Heart left ventricle (tissue), 16 donors: ENCODE measurements around the gene PDK2. TPM values are rescaled to one million over a fixed set of nuclear protein-coding genes. Genes with fewer than 3 reads are reported as not detected.

ENCODE experiments used
- ATAC-seq, 4 donors: fragments of 200-7000 bp; cut with Tn5 transposase; one replicate each; pipeline ENCODE4 v1.9.1; 2020 to 2022; ENCODE audit warnings: moderate library complexity in 4 of 4, mild to moderate bottlenecking in 3 of 4, moderate number of reproducible peaks in 1 of 4
- DNase-seq, 5 donors: peaks; one replicate each; pipeline ENCODE4 v3.0.0-alpha.2; 2020
- H3K27ac ChIP-seq, 12 donors: fragments of 200-600 bp; sonication (generic) in 4 of 12; one replicate each; pipeline versions ENCODE4 v1.5.0 to v1.8.0; 2016 to 2022; ENCODE audit warnings: mild to moderate bottlenecking in 2 of 12
- H3K27me3 ChIP-seq, 9 donors: fragments of 200-600 bp; sonication (generic) in 2 of 9; one replicate each; pipeline versions ENCODE4 v1.5.1 to v1.8.0; 2016 to 2022; ENCODE audit warnings: mild to moderate bottlenecking in 3 of 9
- H3K36me3 ChIP-seq, 9 donors: fragments of 200-600 bp; sonication (generic) in 2 of 9; one replicate each; pipeline versions ENCODE4 v1.5.0 to v1.8.0; 2018 to 2022; ENCODE audit warnings: mild to moderate bottlenecking in 2 of 9
- H3K4me1 ChIP-seq, 12 donors: fragments of 200-600 bp; sonication (generic) in 4 of 12; one replicate each; pipeline versions ENCODE4 v1.5.0 to v1.8.0; 2016 to 2022; ENCODE audit warnings: mild to moderate bottlenecking in 3 of 12
- H3K4me3 ChIP-seq, 12 donors: fragments of 200-600 bp; sonication (generic) in 4 of 12; one replicate each; pipeline versions ENCODE4 v1.5.0 to v1.8.0; 2017 to 2022; ENCODE audit warnings: mild to moderate bottlenecking in 9 of 12, moderate library complexity in 4 of 12
- H3K9me3 ChIP-seq, 12 donors: fragments of 200-600 bp; sonication (generic) in 4 of 12; one replicate each; pipeline versions ENCODE4 v1.5.0 to v1.8.0; 2016 to 2022; ENCODE audit warnings: mild to moderate bottlenecking in 1 of 12
- POLR2A ChIP-seq, 2 donors: fragments of 450-650 bp; IDR thresholded peaks; one replicate each; pipeline ENCODE4 v1.6.1; 2017; ENCODE audit warnings: antibody characterized with exemption in 2 of 2, mild to moderate bottlenecking in 2 of 2, moderate library complexity in 2 of 2
- WGBS, 4 donors: extraction: QIAGEN DNeasy Blood & Tissue Kit in 2 of 4; methylation state at CpG; one replicate each; pipeline versions ENCODE4 v1.1.5 to v1.1.7; 2013 to 2018; 5-methylcytosine and 5-hydroxymethylcytosine counted together
- intact Hi-C, 10 donors: fragments of 100-400 bp; cut with DNase I; formaldehyde crosslinking; loops; one replicate each; pipeline versions ENCODE4 v1.11.1 to v1.14.2; 2022
- polyA plus RNA-seq, 2 donors: library from polyadenylated mRNA; stranded (reverse); fragments of 200-250 nt; gene quantifications; one replicate each; pipeline ENCODE4 v1.2.3, GENCODE V29; 2013
- total RNA-seq, 9 donors: library from RNA; depleted of rRNA in 2 of 9; stranded (reverse); fragments of >200 nt in 2 of 9; fragmentation: NEBNext Ultra II Directional in 3 of 9; extraction: Animal tissue kit (Norgen Biotek cat#: 25700) in 3 of 9; gene quantifications; one replicate each; pipeline versions ENCODE4 v1.1.0 to v1.2.4, GENCODE V29; 2016 to 2023
- TF ChIP-seq, protein P1 (sequence below), 12 donors: fragments of 200-600 bp; sonication (generic) in 4 of 12; IDR thresholded peaks; one replicate each; pipeline versions ENCODE4 v1.5.0 to v1.8.0; 2018 to 2022; ENCODE audit warnings: antibody characterized with exemption in 12 of 12, mild to moderate bottlenecking in 5 of 12
- donor health status: ischemic (EF 13 %, LVEDD 7.1; RV severe dilation, severe dysfunction).
- donor health status: healthy with polysubstance abuse.
- donor health status: DM: no; HTN: yes; CAD: no.
- donor health status: DM: no; HTN: no; CAD: no.
- donor health status: ischemic (EF 25% LVEDD 6.9; RV normal size, moderate dysfunction).
- donor health status: ischemic (EF 25% LVEDD 5.7; RV mildly dilated, moderate dysfunction).
- donor health status: healthy.
- donor health status: DM: yes; HTN: yes; CAD: no.
- donor health status: ischemic (EF 35%, LVEDD 5.7; RV mildly dilated, moderate dysfunction).
- donor health status: nonischemic (EF 11% LVEDD 7.7; RV severe dilation, severe dysfunction).
- donor health status: DM: yes; HTN: yes; CAD: no.
- donor health status: PGD.
- donor health status: ischemic (EF 29% LVEDD 5.4; RV normal size, mild dysfunction).
- donor health status: nonischemic (EF 23%, LVEDD 6.1; RV moderate dilation, normal function).

Gene PDK2
- total and polyA plus RNA-seq, 11 donors, result 125 to 490 (median 187) TPM

DNA sequence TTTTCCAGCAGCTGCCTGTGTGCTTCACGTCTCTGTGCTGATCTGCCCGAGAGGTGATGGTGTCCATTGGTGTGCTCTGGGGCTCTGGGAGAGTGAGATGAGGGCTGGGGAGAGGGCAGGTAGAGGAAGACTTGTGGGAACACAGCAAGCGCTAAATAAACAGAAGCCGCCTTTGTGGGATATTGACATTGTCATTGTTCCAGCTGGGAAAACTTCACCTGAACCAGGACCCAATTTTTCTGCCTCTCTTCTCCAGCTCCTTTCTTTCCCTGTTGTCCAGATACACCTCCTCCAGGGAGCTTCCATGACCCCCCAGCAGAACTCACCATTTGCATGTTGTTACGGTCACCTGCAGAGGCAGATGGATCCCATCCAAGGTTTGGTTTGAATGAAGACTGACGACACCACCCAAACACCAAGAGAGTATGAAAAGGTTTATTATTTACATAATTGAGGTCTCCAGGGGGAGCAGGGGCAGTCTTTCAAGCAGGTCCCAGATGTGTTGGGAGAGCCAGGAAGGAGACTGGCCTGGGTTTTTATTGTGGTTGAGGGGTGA lies 42.8 kb upstream of the PDK2 start:
- DNase-seq (no peak), ATAC-seq (no peak)
- no peaks in the 10 kb centered on the region for H3K9me3 ChIP-seq
- H3K36me3 ChIP-seq, result no peaks in the 10 kb centered on the region
- TF ChIP-seq POLR2A (IDR thresholded peaks at IDR 0.05), result no peak
- TF ChIP-seq, protein P1, sequence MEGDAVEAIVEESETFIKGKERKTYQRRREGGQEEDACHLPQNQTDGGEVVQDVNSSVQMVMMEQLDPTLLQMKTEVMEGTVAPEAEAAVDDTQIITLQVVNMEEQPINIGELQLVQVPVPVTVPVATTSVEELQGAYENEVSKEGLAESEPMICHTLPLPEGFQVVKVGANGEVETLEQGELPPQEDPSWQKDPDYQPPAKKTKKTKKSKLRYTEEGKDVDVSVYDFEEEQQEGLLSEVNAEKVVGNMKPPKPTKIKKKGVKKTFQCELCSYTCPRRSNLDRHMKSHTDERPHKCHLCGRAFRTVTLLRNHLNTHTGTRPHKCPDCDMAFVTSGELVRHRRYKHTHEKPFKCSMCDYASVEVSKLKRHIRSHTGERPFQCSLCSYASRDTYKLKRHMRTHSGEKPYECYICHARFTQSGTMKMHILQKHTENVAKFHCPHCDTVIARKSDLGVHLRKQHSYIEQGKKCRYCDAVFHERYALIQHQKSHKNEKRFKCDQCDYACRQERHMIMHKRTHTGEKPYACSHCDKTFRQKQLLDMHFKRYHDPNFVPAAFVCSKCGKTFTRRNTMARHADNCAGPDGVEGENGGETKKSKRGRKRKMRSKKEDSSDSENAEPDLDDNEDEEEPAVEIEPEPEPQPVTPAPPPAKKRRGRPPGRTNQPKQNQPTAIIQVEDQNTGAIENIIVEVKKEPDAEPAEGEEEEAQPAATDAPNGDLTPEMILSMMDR (IDR thresholded peaks at IDR 0.05), result no peak
- H3K27me3 ChIP-seq, result peaks cover 0 to 22% (median 0%) of the 10 kb centered on the region in 9 donors
- H3K4me3 ChIP-seq, result no peak overlapping the region
- intact Hi-C loops, result loop anchor here in 2 of 10 donors (2.0 kb wide), 1 partner anchor 26 kb away; no protein-coding TSS in a partner anchor
- 85 to 92% (median 92%) methylated on average over 6 of the region's 6 CpGs for WGBS, 4 donors
- peak overlapping the region in 1 of 12 donors; percentile 32 for H3K27ac ChIP-seq
- peaks cover 0 to 58% (median 30%) of the 10 kb centered on the region in 12 donors for H3K4me1 ChIP-seq

DNA sequence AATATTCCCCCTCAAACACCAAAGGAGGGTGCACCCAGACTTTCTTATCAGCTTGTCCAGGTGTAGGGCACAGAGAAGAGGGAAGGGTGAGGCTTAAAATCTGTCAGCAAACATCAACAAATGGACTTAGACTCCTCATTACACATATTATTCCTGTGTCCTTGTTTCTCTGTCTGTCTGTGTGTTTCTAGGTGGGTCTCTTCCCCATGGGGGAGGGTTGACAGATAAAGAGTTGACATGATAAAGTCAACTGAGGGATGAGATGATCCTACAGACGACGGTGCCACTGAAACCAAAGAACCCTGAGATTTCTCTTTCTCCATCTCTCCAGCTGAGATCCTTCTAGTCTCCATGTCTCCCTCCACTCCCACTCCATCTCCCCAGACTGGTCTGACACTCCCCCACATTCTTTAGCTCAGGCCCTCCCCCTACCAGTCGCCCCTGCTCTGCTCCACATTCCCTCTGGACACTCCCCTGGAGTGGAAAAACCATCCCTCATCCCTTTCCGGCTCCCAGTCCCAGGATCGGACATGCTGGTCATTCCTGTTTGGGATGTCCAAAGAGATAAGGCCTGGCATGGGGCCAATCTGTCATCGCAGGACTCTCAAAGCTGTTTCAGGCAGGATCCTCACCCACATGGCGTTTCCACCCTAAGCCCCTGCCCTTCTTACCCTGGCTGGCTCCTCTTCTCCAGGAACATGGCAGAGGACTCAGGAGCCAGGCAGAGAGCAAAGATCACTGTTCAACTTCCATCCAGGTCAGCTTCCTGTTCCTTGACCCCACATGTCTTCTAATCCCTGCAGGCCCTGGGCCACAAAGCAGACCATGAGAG lies 42.1 kb upstream of the PDK2 start:
- no peak for TF ChIP-seq POLR2A (IDR thresholded peaks at IDR 0.05)
- TF ChIP-seq, protein P1 (IDR thresholded peaks at IDR 0.05), result no peak
- intact Hi-C loops, result loop anchor here in 2 of 10 donors (2.0 kb wide), 1 partner anchor 26 kb away; no protein-coding TSS in a partner anchor
- Histone ChIP-seq H3K27ac (peak overlapping the region in 7 of 12 donors; percentile 32 to 94 (median 49)), H3K27me3 (peaks cover 0 to 24% (median 0%) of the 10 kb centered on the region in 9 donors), H3K4me3 (no peak overlapping the region), H3K36me3 (no peaks in the 10 kb centered on the region), H3K9me3 (no peaks in the 10 kb centered on the region), H3K4me1 (peaks cover 0 to 64% (median 34%) of the 10 kb centered on the region in 12 donors)
- ATAC-seq, result peak in 1 of 4 donors; percentile 3
- 34 to 46% (median 40%) methylated on average over 7 of the region's 7 CpGs for WGBS, 4 donors
- DNase-seq, result peak in 4 of 5 donors; percentile 60 to 72 (median 70)

DNA sequence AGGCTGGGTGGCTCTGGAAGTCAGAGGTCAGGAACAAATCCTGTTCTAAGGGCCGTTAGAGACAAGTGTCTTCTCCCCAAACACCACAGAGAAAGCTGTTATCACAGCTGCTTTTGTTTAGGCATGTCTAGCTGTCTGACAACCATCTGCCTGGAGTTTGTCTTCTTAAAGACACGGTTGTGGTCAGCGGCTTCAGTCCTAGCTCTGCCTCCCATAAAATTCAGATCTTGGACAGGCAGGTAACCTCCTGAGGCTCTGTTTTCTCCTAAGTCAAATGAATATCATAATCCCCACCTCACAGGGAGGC lies 41.5 kb upstream of the PDK2 start:
- no peak overlapping the region for H3K4me3 ChIP-seq
- no peak for ATAC-seq
- peaks cover 0 to 69% (median 37%) of the 10 kb centered on the region in 12 donors for H3K4me1 ChIP-seq
- intact Hi-C loops, result loop anchor here in 2 of 10 donors (2.0 kb wide), 1 partner anchor 27 kb away; no protein-coding TSS in a partner anchor
- H3K36me3 ChIP-seq, result no peaks in the 10 kb centered on the region
- no peaks in the 10 kb centered on the region for H3K9me3 ChIP-seq
- no peak for TF ChIP-seq POLR2A (IDR thresholded peaks at IDR 0.05)
- TF ChIP-seq, protein P1 (IDR thresholded peaks at IDR 0.05), result no peak
- DNase-seq, result no peak
- H3K27me3 ChIP-seq, result peaks cover 0 to 24% (median 0%) of the 10 kb centered on the region in 9 donors
- 35 to 58% (median 43%) methylated on average over 3 of the region's 3 CpGs for WGBS, 4 donors
- H3K27ac ChIP-seq, result peak overlapping the region in 7 of 12 donors; percentile 6 to 94 (median 49)

DNA sequence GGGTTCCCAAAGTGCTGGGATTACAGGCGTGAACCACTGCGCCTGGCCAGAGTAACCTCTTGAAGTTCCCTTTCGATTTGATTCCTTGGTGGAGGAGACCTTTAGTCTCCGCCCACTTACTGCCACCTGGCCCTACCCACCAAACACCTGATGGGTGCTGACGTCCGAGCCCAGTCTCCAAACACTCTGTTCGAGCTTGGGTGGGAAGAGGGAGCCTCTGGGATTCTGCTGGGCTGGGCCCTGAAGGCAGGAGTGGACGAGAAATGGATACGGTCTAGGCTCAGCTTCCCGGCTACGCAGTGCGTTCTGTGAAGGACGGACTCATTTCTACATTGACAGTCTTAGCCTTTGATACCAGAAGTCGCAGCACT lies 40.1 kb upstream of the PDK2 start:
- Histone ChIP-seq H3K9me3 (no peaks in the 10 kb centered on the region), H3K27me3 (peaks cover 0 to 24% (median 0%) of the 10 kb centered on the region in 9 donors), H3K27ac (peak overlapping the region; percentile 2 to 97 (median 87)), H3K4me3 (peak overlapping the region; percentile 63 to 97 (median 78)), H3K36me3 (no peaks in the 10 kb centered on the region), H3K4me1 (peaks cover 0 to 84% (median 50%) of the 10 kb centered on the region in 12 donors)
- intact Hi-C loops, result loop anchor here in 2 of 10 donors (5.0 kb wide), 1 partner anchor 37 kb away; no protein-coding TSS in a partner anchor
- no peak for TF ChIP-seq POLR2A (IDR thresholded peaks at IDR 0.05)
- TF ChIP-seq, protein P1 (IDR thresholded peaks at IDR 0.05), result no peak
- peak in 2 of 4 donors; percentile 5 for ATAC-seq
- WGBS, 4 donors, result 13 to 29% (median 21%) methylated on average over 14 of the region's 14 CpGs
- peak in 1 of 5 donors; percentile 29 for DNase-seq
